Smooth muscle cell (in vitro differentiated cells): ENCODE data around the gene EZH1. TPM values are rescaled to one million over a fixed set of nuclear protein-coding genes. Genes with fewer than 3 reads are reported as not detected.
A peak's percentile ranks its signal among the peaks of the same experiment; 100 is the strongest.
"Not testable (repeated sequence)": the region's sequence is repeated elsewhere in the genome, so short reads cannot be mapped to it uniquely, and the experiment has no call there.

Experiments used
- DNase-seq: peaks from one replicate; lab custom pipeline; 2025; ENCODE audit not compliant: unreplicated experiment; lab: John Stamatoyannopoulos, UW
- H2AFZ ChIP-seq: fragments of 200-600 bp; sonication (generic); 2 replicates; pipeline ENCODE4 v1.6.0; 2016; ENCODE audit warnings: antibody characterized with exemption, low read depth, mild to moderate bottlenecking
- H3F3A ChIP-seq: fragments of 200-600 bp; sonication (generic); 2 replicates; pipeline ENCODE4 v1.6.0; 2017; ENCODE audit warnings: antibody characterized with exemption, low read depth
- H3K27ac ChIP-seq: fragments of 200-600 bp; sonication (generic); 2 replicates; pipeline ENCODE4 v1.5.1; 2016; ENCODE audit warnings: low read depth, mild to moderate bottlenecking
- H3K27me3 ChIP-seq: fragments of 200-600 bp; sonication (generic); 2 replicates; pipeline ENCODE4 v1.6.1; 2016; ENCODE audit warnings: low read depth, mild to moderate bottlenecking
- H3K36me3 ChIP-seq: fragments of 200-600 bp; sonication (generic); 2 replicates; pipeline ENCODE4 v1.5.1; 2016; ENCODE audit warnings: low read depth
- H3K4me1 ChIP-seq: fragments of 200-600 bp; sonication (generic); 2 replicates; pipeline ENCODE4 v1.5.1; 2016; ENCODE audit warnings: low read depth
- H3K4me2 ChIP-seq: fragments of 200-600 bp; sonication (generic); 2 replicates; pipeline ENCODE4 v1.6.0; 2016; ENCODE audit warnings: mild to moderate bottlenecking
- H3K4me3 ChIP-seq: fragments of 200-600 bp; sonication (generic); 2 replicates; pipeline ENCODE4 v1.5.1; 2016; ENCODE audit warnings: mild to moderate bottlenecking
- H3K79me2 ChIP-seq: fragments of 200-600 bp; sonication (generic); 2 replicates; pipeline ENCODE4 v1.6.0; 2016; ENCODE audit warnings: low read depth, mild to moderate bottlenecking
- H3K9ac ChIP-seq: fragments of 200-600 bp; sonication (generic); 2 replicates; pipeline ENCODE4 v1.6.0; 2016; ENCODE audit warnings: low read depth
- H3K9me3 ChIP-seq: fragments of 200-600 bp; sonication (generic); replicated peaks from 2 replicates; pipeline ENCODE4 v1.5.1; 2016; ENCODE audit warnings: low read depth
- H4K20me1 ChIP-seq: fragments of 200-600 bp; sonication (generic); 2 replicates; pipeline ENCODE4 v1.6.0; 2016; ENCODE audit warnings: low read depth
- CTCF ChIP-seq: fragments of 200-600 bp; sonication (generic); IDR thresholded peaks from 2 replicates; pipeline ENCODE4 v1.5.1; 2017; ENCODE audit warnings: borderline replicate concordance, mild to moderate bottlenecking, antibody characterized with exemption; ENCODE audit not compliant: insufficient read depth, poor library complexity, severe bottlenecking
- WGBS: methylation state at CpG from one replicate; pipeline ENCODE4 v1.1.7; 2016; ENCODE audit warnings: low lambda C conversion rate; 5-methylcytosine and 5-hydroxymethylcytosine counted together
- polyA plus RNA-seq: library from polyadenylated mRNA; unstranded; fragments of >200 nt; fragmentation: Nextera tagmentation; extraction: Ambion mirVana; gene quantifications from 2 replicates; pipeline ENCODE4 v1.2.1, GENCODE V29; 2016
- total RNA-seq: library from RNA; depleted of rRNA; stranded (reverse); fragments of >200 nt; gene quantifications from 2 replicates; pipeline ENCODE4 v1.2.3, GENCODE V29; 2014

Gene EZH1
- total and polyA plus RNA-seq, 2 experiments from 2014 or later, result 8.0 to 19.4 TPM

- TF ChIP-seq CTCF, result no peak
- WGBS, result 60% methylated on average over 7 of the region's 7 CpGs
- no peaks in the 10 kb centered on the region for H4K20me1 ChIP-seq
- H3K4me1 ChIP-seq, result peaks cover 5% of the 10 kb centered on the region
- H3K79me2 ChIP-seq, result peaks cover 3% of the 10 kb centered on the region
- no peaks in the 10 kb centered on the region for H3F3A ChIP-seq
- H3K36me3 ChIP-seq, result no peaks in the 10 kb centered on the region
- no peak overlapping the region for H3K9ac ChIP-seq
- no peaks in the 10 kb centered on the region for H3K27me3 ChIP-seq
- no peaks in the 10 kb centered on the region for H3K9me3 ChIP-seq
- H3K4me3 ChIP-seq, result peak overlapping the region; percentile 72
- no peak overlapping the region for H3K27ac ChIP-seq
- H3K4me2 ChIP-seq, result peak overlapping the region; percentile 61
- no peak for DNase-seq
- no peak overlapping the region for H2AFZ ChIP-seq
These were observed 84.0 kb downstream of the EZH1 start for GRCh38 chr17:42660692-42661345.

- H2AFZ ChIP-seq, result peak overlapping the region; percentile 63
- H3K36me3 ChIP-seq, H3K27ac ChIP-seq, H3K79me2 ChIP-seq, H4K20me1 ChIP-seq, H3K9me3 ChIP-seq, H3F3A ChIP-seq, DNase-seq, H3K4me1 ChIP-seq, H3K27me3 ChIP-seq: not testable (repeated sequence)
- peak overlapping the region; percentile 72 for H3K4me3 ChIP-seq
- peak overlapping the region; percentile 53 for H3K9ac ChIP-seq
- peak overlapping the region; percentile 99 for H3K4me2 ChIP-seq
- 29% methylated on average over 6 of the region's 14 CpGs for WGBS
These were observed 84.9 kb downstream of the EZH1 start for GRCh38 chr17:42659932-42660274.

GRCh38 chr17:42659079-42659931 is 85.5 kb downstream of the EZH1 start, which contains the start of gene TUBG2:
Gene TUBG2 (plus strand): TSS chr17:42659284. CDS start chr17:42659504, 220 bp downstream.
- Histone ChIP-seq H3K79me2 (peaks cover 3% of the 10 kb centered on the region), H3K27me3 (no peaks in the 10 kb centered on the region), H3K4me3 (peak within 1 kb of the TSS; percentile 72), H3K27ac (peak within 1 kb of the TSS; percentile 48), H3K4me1 (peaks cover 5% of the 10 kb centered on the region), H3K36me3 (no peaks in the 10 kb centered on the region), H2AFZ (peak within 1 kb of the TSS; percentile 63), H3K4me2 (peak within 1 kb of the TSS; percentile 99), H3K9ac (peak within 1 kb of the TSS; percentile 53), H3K9me3 (no peaks in the 10 kb centered on the region), H3F3A (no peaks in the 10 kb centered on the region), H4K20me1 (no peaks in the 10 kb centered on the region)
- DNase-seq, result peak; percentile 60
- TF ChIP-seq CTCF, result no peak
- 2% methylated on average over 59 of the region's 59 CpGs for whole genome bisulfite sequencing

GRCh38 chr17:42657824-42658588 is 86.8 kb downstream of the EZH1 start:
- H2AFZ ChIP-seq, result no peak overlapping the region
- no peak overlapping the region for H3K9ac ChIP-seq
- H3K4me3 ChIP-seq, result no peak overlapping the region
- H3K9me3 ChIP-seq, result no peaks in the 10 kb centered on the region
- H3K79me2 ChIP-seq, result peaks cover 3% of the 10 kb centered on the region
- no peaks in the 10 kb centered on the region for H3K27me3 ChIP-seq
- H3K27ac ChIP-seq, result no peak overlapping the region
- peaks cover 7% of the 10 kb centered on the region for H3F3A ChIP-seq
- H3K36me3 ChIP-seq, result no peaks in the 10 kb centered on the region
- no peak overlapping the region for H3K4me2 ChIP-seq
- WGBS, result 92% methylated on average over 9 of the region's 9 CpGs
- peaks cover 16% of the 10 kb centered on the region for H3K4me1 ChIP-seq
- no peak for TF ChIP-seq CTCF
- no peaks in the 10 kb centered on the region for H4K20me1 ChIP-seq
- DNase-seq, result no peak
